ENCODE results near the gene CHM.

Gene CHM

DNA sequence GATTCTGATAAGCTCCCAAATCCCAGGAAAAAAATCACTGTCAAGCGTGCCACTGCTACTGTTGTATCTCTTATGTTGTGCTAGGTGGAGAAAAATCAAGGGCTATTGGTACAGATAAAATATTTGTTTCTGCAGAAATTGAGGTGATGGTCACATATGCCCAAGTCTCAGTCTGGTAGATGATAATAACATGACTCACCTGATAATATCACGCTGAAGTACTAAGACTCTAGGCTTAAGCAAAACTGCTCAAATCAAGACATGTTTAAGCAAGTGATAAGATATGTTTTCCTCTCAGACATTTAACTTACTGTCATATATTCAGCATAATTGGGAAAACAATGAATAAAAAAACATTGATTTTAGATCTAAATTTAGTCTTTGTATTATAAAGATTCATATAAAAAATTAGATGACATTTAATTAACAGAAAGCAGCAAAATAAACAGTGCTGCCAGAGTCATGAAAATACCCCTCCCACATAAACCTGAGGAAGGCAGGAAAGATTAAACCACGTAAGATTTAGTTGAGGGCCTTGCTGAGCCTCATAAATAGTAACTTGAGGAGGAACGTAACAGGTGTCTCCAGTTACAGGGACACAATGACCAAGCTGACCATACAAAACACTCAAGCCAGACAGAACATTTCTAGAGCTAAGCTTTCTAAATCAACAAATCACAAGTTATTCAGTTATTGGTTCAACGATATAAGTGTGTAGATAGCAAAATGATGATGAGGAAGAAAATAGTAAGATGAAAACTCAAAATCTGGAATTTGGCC lies 143.5 kb downstream of the CHM start:
- DNase-seq = no peak

DNA sequence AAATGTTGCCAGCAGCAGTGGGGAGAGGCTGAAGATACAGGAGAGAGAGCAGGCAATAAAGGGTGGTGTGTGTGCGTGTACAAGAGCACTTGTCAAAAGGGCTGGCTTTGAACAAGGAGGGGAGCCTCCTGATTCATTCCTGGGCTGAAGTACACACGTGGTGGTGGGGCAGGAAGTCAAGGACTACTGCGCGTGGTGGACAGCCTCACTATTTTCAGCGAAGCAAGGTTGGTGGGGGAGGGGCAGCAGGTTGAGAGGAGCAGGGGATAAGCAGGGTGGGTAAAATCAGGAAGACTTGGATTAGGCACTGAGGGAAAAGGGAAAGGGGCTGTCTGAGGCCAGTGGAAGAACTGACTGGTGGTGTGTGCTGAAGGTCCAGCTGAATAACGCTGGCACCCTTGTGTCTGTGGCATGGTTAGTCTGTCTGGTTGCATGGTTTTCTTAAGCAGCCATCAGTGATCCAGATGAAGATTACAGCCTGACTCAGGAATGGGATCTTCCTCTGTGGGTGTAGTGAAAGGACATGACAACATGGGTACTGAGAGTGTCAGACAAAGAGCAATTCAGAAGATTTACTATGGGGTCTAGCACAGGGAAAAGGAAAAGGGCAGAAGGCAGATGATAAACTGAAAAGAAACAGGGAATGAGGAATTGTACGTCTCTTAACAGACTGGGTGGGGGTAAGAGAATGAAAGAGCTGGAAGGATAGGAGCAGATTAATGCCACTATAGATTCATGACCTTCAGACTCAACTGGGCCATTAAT lies 149.8 kb downstream of the CHM start:
- no peak for DNase-seq

DNA sequence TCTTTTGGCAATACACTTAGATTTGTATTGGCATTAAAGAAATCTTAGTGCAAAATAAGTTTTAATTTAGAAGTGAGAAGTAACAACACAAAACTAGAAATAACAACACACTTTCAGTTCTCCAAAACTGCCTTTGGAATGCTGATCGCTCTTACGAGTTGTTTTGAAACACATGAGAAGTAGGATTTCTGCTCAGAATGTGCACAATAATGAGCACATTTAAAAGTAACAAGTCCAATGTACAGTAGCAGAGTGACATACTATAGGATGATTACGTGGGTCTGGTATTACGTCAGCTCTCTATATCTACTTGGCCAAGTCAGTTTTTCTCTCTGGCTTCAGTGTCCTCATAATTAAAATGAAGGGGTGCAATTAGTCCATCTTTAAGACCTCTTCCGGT lies 164.8 kb downstream of the CHM start:
- no peak for DNase-seq

DNA sequence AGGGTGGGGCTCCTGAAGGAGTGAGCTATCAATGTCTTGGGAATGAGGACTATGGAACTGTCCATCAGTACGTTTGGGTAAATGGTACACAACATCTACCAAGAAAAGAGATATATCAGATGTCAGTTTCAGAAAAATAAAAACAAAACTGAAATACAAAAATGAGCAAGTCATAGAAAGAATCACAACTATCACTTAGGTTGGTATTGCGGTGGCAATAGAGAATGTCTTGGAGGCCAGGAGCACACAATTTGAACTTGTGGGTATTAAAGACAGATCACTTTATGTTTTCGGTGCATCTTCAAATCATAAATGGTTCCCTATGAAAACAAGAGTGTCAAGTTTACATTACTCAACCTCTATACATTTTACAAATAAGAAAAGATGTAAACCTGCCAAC lies 176.8 kb downstream of the CHM start:
- no peak for DNase-seq

DNA sequence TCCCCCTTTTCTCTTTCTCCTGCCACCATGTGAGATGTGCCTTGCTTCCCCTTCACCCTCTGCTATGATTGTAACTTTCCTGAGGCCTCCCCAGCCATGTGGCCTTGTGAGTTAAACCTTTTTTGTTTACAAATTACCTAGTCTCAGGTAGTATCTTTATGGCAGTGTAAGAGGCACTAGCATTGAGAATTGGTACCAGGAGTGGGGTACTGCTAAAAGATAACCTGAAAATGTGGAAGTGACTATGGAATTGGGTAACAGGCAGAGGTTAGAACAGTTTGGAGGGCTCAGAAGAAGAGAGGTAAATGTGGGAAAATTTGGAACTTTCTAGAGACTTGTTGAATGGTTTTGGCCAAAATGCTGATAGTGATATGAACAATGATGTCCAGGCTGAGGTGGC lies 182.0 kb downstream of the CHM start:
- no peak for DNase-seq

DNA sequence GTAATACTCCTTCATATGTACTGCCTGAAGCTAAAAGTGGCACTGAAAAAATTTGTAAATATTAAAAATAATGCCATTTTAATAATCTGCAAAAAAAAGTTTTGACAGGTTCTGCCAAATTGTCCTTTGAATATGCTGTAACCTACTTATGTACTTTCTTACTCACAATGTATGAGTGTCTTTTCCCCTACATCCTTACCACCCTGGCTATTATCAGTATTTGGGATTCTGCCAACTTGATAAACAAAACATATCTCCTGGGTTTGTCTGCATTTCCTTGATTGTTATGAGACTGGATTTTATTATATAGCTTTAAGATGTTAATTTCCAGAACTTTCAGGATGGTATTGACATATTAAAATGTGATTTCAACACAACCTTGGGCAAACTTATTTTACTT lies 187.9 kb downstream of the CHM start:
- DNase-seq = no peak

DNA sequence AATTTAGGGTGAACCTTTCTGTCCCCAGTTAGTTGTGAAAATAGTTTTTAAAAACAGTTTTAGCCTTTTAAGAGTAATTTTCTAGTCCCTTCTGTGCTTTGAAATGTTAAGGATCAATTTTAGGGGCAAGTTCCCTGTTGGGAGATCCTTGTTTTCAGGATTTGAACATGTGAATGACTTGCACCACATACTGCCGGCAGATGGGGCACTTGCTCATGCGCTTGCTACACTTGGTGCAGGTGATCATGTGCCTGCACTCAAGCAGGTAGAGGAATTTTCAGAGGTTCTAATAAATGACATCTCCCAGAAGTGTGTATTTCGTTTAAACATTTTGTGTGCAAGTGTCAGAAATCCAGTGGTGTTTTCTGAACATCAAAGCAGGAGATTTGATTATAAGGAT lies 195.9 kb downstream of the CHM start:
- no peak for DNase-seq

DNA sequence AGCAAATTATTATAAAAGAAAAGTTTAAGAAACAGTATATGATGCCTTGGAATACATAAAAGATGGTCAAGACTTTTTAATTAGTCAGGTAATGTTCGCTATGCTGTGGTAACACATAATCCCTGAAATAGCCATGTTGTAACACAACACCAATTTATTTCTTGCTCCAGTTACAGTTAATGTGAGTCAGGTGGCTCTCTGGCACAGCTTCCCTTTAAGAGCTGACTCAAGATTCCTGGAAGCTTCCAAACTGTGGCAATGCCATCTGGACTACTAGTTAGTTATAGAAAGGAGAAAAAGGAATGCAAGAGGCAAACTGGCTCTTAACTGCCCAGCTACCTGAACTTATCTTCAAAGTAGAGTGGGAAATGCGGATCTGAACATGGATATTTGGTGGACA lies 210.5 kb downstream of the CHM start:
- DNase-seq = no peak

DNA sequence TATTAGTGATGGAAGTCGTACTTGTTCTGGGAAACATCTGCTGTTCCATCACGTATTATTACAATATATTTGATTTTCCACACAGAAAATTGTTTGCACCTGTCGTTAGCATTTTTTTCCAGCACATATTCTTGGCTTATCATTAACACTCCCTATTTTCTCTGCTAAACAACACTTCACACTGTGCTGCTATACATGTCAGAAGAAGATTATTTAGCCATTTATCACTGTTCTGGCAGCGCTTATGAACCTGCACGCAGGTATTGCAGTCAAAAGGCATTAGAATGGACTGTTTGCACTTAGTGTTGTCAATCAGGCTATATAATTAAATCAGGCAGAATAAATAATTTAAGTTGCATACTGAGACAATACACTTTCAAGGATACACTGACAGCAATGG lies 218.6 kb downstream of the CHM start:
- no peak for DNase-seq

DNA sequence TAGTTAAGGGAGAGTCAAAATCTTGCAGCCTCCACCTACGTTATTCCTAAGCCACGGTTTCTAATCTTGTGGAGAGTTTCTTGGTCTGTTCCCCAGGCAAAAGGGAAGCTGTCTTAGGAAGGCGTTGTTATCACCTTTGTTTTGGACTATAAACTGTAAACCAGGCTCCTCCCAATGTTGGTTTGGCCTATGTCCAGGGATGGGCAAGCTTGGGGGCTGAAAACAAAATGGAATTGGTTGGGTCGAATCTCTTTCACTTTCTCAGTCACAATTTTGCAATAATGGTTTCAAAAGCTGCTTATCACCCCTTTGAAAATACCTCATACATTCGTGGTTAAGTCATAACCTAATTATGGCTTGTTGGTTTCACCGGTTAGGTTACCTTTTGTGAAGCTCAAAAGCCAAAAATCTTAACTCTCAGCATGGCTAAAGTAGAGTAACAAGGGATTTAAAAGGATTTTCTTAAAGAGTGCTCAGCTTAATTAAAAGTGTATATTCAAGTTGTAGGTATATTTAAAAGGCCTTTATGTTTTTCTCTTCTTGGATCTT lies 232.1 kb downstream of the CHM start:
- no peak for DNase-seq
